Fibroblast of pulmonary artery (primary cell): ENCODE data around the gene STON1.
A peak's percentile ranks its signal among the peaks of the same experiment; 100 is the strongest.

Source experiments
- DNase-seq: peaks from one replicate; pipeline ENCODE4 v3.0.0-alpha.2; 2010; ENCODE audit warnings: low read depth
- H3K4me3 ChIP-seq: replicated peaks from 2 replicates; pipeline ENCODE4 v1.5.1; 2011; ENCODE audit warnings: low read depth, mild to moderate bottlenecking, control low read depth, low read length, moderate library complexity
- CTCF ChIP-seq: IDR thresholded peaks from 2 replicates; pipeline ENCODE4 v1.5.1; 2011; ENCODE audit warnings: mild to moderate bottlenecking, control low read depth, low read length, inconsistent platforms; ENCODE audit errors: missing control alignments

Gene STON1

GRCh38 chr2:48633143-48633542 lies 103.2 kb downstream of the STON1 start:
- no peak for TF ChIP-seq CTCF
- peak; percentile 1 for DNase-seq
- H3K4me3 ChIP-seq = no peak overlapping the region

- no peak for TF ChIP-seq CTCF
- no peak for DNase-seq
- H3K4me3 ChIP-seq = no peak overlapping the region
Measured at GRCh38 chr2:48635786-48636185, 105.8 kb downstream of the STON1 start.

GRCh38 chr2:48638261-48638660 lies 108.3 kb downstream of the STON1 start:
- no peak for TF ChIP-seq CTCF
- no peak overlapping the region for H3K4me3 ChIP-seq
- DNase-seq = no peak
